Endothelial cell (in vitro differentiated cells): ENCODE data around the gene GCA. TPM values are rescaled to one million over a fixed set of nuclear protein-coding genes. Genes with fewer than 3 reads are reported as not detected.

ENCODE experiments used
- DNase-seq: peaks from one replicate; pipeline ENCODE4 v3.0.0; 2021; ENCODE audit warnings: low spot score
- H3K27ac Mint-ChIP-seq: one replicate; pipeline ENCODE4 v1.8.0; 2021; ENCODE audit warnings: mixed read lengths, inconsistent platforms; ENCODE audit not compliant: unreplicated experiment
- H3K27me3 Mint-ChIP-seq: one replicate; pipeline ENCODE4 v1.8.0; 2021; ENCODE audit warnings: mild to moderate bottlenecking, moderate library complexity, mixed read lengths, inconsistent platforms; ENCODE audit not compliant: unreplicated experiment
- H3K36me3 Mint-ChIP-seq: one replicate; pipeline ENCODE4 v1.8.0; 2021; ENCODE audit warnings: mild to moderate bottlenecking, low read depth, mixed read lengths, inconsistent platforms; ENCODE audit not compliant: unreplicated experiment
- H3K4me1 Mint-ChIP-seq: one replicate; pipeline ENCODE4 v1.8.0; 2021; ENCODE audit warnings: mild to moderate bottlenecking, mixed read lengths, inconsistent platforms; ENCODE audit not compliant: unreplicated experiment
- H3K4me3 Mint-ChIP-seq: one replicate; pipeline ENCODE4 v1.8.0; 2021; ENCODE audit warnings: mild to moderate bottlenecking, mixed read lengths, inconsistent platforms; ENCODE audit not compliant: unreplicated experiment
- H3K9me3 Mint-ChIP-seq: one replicate; pipeline ENCODE4 v1.8.0; 2021; ENCODE audit warnings: mixed read lengths, inconsistent platforms; ENCODE audit not compliant: unreplicated experiment
- CTCF ChIP-seq: fragments of 200-600 bp; sonication (generic); IDR thresholded peaks from one replicate; pipeline ENCODE4 v1.5.0; 2021; ENCODE audit warnings: antibody characterized with exemption; ENCODE audit not compliant: unreplicated experiment
- total RNA-seq: library from RNA; stranded (reverse); fragmentation: NEBNext Ultra II Directional; extraction: Animal tissue kit (Norgen Biotek cat#: 25700); gene quantifications from one replicate; pipeline ENCODE4 v1.2.1, GENCODE V29; 2021; ENCODE audit not compliant: unreplicated experiment

GCA gene
- total RNA-seq, 1 donor from 2014 or later = 123 TPM

GRCh38 chr2:162365392-162365791 is 21.5 kb downstream of the GCA start:
- Mint-ChIP-seq H3K9me3 (no peaks in the 10 kb centered on the region), H3K4me3 (no peak overlapping the region), H3K27ac (no peak overlapping the region), H3K27me3 (no peaks in the 10 kb centered on the region), H3K36me3 (no peaks in the 10 kb centered on the region), H3K4me1 (peaks cover 3% of the 10 kb centered on the region)
- no peak for TF ChIP-seq CTCF
- no peak for DNase-seq

GRCh38 chr2:162368494-162368893 is 24.6 kb downstream of the GCA start:
- H3K27ac Mint-ChIP-seq = no peak overlapping the region
- H3K9me3 Mint-ChIP-seq = no peaks in the 10 kb centered on the region
- peaks cover 3% of the 10 kb centered on the region for H3K4me1 Mint-ChIP-seq
- no peak for DNase-seq
- no peak for TF ChIP-seq CTCF
- H3K4me3 Mint-ChIP-seq = no peak overlapping the region
- no peaks in the 10 kb centered on the region for H3K27me3 Mint-ChIP-seq
- H3K36me3 Mint-ChIP-seq = no peaks in the 10 kb centered on the region

- no peak for DNase-seq
- Mint-ChIP-seq H3K4me1 (peaks cover 3% of the 10 kb centered on the region), H3K9me3 (no peaks in the 10 kb centered on the region), H3K27ac (no peak overlapping the region), H3K4me3 (no peak overlapping the region), H3K36me3 (no peaks in the 10 kb centered on the region), H3K27me3 (no peaks in the 10 kb centered on the region)
- TF ChIP-seq CTCF = no peak
Observed at GRCh38 chr2:162369551-162369950, 25.6 kb downstream of the GCA start.

GRCh38 chr2:162370931-162371330 is 27.0 kb downstream of the GCA start:
- Mint-ChIP-seq H3K4me1 (peaks cover 3% of the 10 kb centered on the region), H3K4me3 (no peak overlapping the region), H3K36me3 (no peaks in the 10 kb centered on the region), H3K27ac (no peak overlapping the region), H3K9me3 (no peaks in the 10 kb centered on the region), H3K27me3 (no peaks in the 10 kb centered on the region)
- no peak for TF ChIP-seq CTCF
- no peak for DNase-seq

GRCh38 chr2:162372818-162373217 is 28.9 kb downstream of the GCA start:
- H3K27me3 Mint-ChIP-seq = no peaks in the 10 kb centered on the region
- no peaks in the 10 kb centered on the region for H3K9me3 Mint-ChIP-seq
- H3K4me1 Mint-ChIP-seq = peaks cover 3% of the 10 kb centered on the region
- no peak overlapping the region for H3K4me3 Mint-ChIP-seq
- H3K27ac Mint-ChIP-seq = no peak overlapping the region
- H3K36me3 Mint-ChIP-seq = no peaks in the 10 kb centered on the region
- TF ChIP-seq CTCF = no peak
- DNase-seq = no peak
